Panc1 (cell line): Measurements from ENCODE around the gene DKK1. TPM values are rescaled to one million over a fixed set of nuclear protein-coding genes. Genes with fewer than 3 reads are reported as not detected.

Source experiments
- ATAC-seq: fragments of 200-7000 bp; cut with Tn5 transposase; 2 replicates; pipeline ENCODE4 v1.9.1; 2020; ENCODE audit warnings: mild to moderate bottlenecking, moderate library complexity
- BruUV-seq: library from RNA; stranded (reverse); fragments of 400-500 nt; replicated peaks from 2 replicates; lab custom pipeline; 2021; lab: Mats Ljungman, UMichigan
- CTCF ChIA-PET: fragments of 300-600 bp; sonication (Branson Sonifier 250); formaldehyde crosslinking; loops from one replicate; lab custom pipeline; 2022; ENCODE audit warnings: antibody characterized with exemption; lab: Charles Lee
- POLR2A ChIA-PET: fragments of 300-600 bp; sonication (Branson Sonifier 250); formaldehyde crosslinking; loops from one replicate; lab custom pipeline; 2022; ENCODE audit warnings: antibody characterized with exemption; lab: Charles Lee
- DNase-seq: peaks from one replicate; pipeline ENCODE4 v3.0.0-alpha.2; 2010; ENCODE audit warnings: low read depth, low spot score
- H3K27ac ChIP-seq: 2 replicates; pipeline ENCODE4 v1.5.1; 2011; ENCODE audit warnings: mild to moderate bottlenecking, low read length, inconsistent platforms
- H3K27me3 ChIP-seq: fragments of 200-500 bp; sonication (Bioruptor generic); 2 replicates; pipeline ENCODE4 v1.6.0; 2014; ENCODE audit warnings: low read length, inconsistent platforms; ENCODE audit not compliant: control insufficient read depth, insufficient read depth
- H3K36me3 ChIP-seq: fragments of 200-500 bp; sonication (Bioruptor generic); 2 replicates; pipeline ENCODE4 v1.5.1; 2014; ENCODE audit warnings: inconsistent platforms, mild to moderate bottlenecking, low read length, moderate library complexity; ENCODE audit not compliant: control insufficient read depth, insufficient read depth
- H3K4me1 ChIP-seq: 2 replicates; pipeline ENCODE4 v1.5.1; 2011; ENCODE audit warnings: inconsistent platforms, mild to moderate bottlenecking, low read length, moderate library complexity; ENCODE audit not compliant: control insufficient read depth, insufficient read depth
- H3K4me3 ChIP-seq, 2 experiments: 2 replicates each; pipeline ENCODE4 v1.5.1; 2011 to 2012; ENCODE audit warnings: low read depth in 2 of 2, low read length in 2 of 2, mild to moderate bottlenecking in 2 of 2, inconsistent platforms in 1 of 2, moderate library complexity in 1 of 2
- H3K9me3 ChIP-seq: fragments of 200-500 bp; sonication (Bioruptor generic); 2 replicates; pipeline ENCODE4 v1.5.1; 2014; ENCODE audit warnings: low read depth, mild to moderate bottlenecking, inconsistent platforms, low read length, moderate library complexity; ENCODE audit not compliant: control insufficient read depth, insufficient read depth
- CTCF ChIP-seq: fragments of 450-650 bp; IDR thresholded peaks from 2 replicates; pipeline ENCODE4 v1.5.1; 2017; ENCODE audit warnings: mild to moderate bottlenecking
- POLR2AphosphoS5 ChIP-seq: IDR thresholded peaks from 2 replicates; pipeline ENCODE4 v1.6.1; 2012; ENCODE audit warnings: mild to moderate bottlenecking, low read depth, low read length, moderate library complexity
- SIN3A ChIP-seq: IDR thresholded peaks from 2 replicates; pipeline ENCODE4 v1.6.1; 2012; ENCODE audit warnings: low read depth, mild to moderate bottlenecking, low read length, moderate library complexity, borderline replicate concordance; ENCODE audit not compliant: insufficient read depth
- TCF7L2 ChIP-seq: IDR thresholded peaks from 2 replicates; pipeline ENCODE4 v1.6.1; 2011; ENCODE audit warnings: mild to moderate bottlenecking, low read depth, low read length, inconsistent platforms
- in situ Hi-C: cut with HindIII; loops from 2 replicates; pipeline ENCODE4 v1.10.0; 2016; ENCODE audit warnings: low sequenced_read_pairs, low pct_unique_long_range_greater_than_20kb
- intact Hi-C: fragments of 100-400 bp; cut with micrococcal nuclease; formaldehyde crosslinking; loops from one replicate; pipeline ENCODE4 v1.10.0; 2022; ENCODE audit not compliant: unreplicated experiment
- total RNA-seq: library from RNA; stranded (reverse); gene quantifications from one replicate; pipeline ENCODE4 v1.2.1, GENCODE V29; 2021; ENCODE audit not compliant: unreplicated experiment
- TF ChIP-seq, protein P1 (sequence below), 2 experiments: IDR thresholded peaks; 2 replicates each; pipeline ENCODE4 v1.6.1; 2011 to 2012; ENCODE audit warnings: low read depth in 2 of 2, control low read depth in 1 of 2, low read length in 1 of 2, mild to moderate bottlenecking in 1 of 2, moderate library complexity in 1 of 2; ENCODE audit not compliant: insufficient read depth in 1 of 2

The DKK1 gene
- total RNA-seq, 1 experiment from 2014 or later: 563 TPM

- DNase-seq: no peak
- intact Hi-C loops: no loop called here
- POLR2A ChIA-PET: no interaction called here
- H3K4me1 ChIP-seq: peaks cover 12% of the 10 kb centered on the region; the same call in 1 of the 2 replicates
- H3K27ac ChIP-seq: peak overlapping the region; percentile 68; the same call in 1 of the 2 replicates
- CTCF ChIA-PET: no interaction called here
- BruUV-seq: no TSS peak
- ATAC-seq: no peak
- H3K9me3 ChIP-seq: peaks cover 7% of the 10 kb centered on the region; the same call in 1 of the 2 replicates
- in situ Hi-C loops: no loop called here
- H3K36me3 ChIP-seq: no peaks in the 10 kb centered on the region
- TF ChIP-seq SIN3A (no peak), TCF7L2 (no peak), CTCF (no peak), POLR2AphosphoS5 (no peak)
- TF ChIP-seq, protein P1, sequence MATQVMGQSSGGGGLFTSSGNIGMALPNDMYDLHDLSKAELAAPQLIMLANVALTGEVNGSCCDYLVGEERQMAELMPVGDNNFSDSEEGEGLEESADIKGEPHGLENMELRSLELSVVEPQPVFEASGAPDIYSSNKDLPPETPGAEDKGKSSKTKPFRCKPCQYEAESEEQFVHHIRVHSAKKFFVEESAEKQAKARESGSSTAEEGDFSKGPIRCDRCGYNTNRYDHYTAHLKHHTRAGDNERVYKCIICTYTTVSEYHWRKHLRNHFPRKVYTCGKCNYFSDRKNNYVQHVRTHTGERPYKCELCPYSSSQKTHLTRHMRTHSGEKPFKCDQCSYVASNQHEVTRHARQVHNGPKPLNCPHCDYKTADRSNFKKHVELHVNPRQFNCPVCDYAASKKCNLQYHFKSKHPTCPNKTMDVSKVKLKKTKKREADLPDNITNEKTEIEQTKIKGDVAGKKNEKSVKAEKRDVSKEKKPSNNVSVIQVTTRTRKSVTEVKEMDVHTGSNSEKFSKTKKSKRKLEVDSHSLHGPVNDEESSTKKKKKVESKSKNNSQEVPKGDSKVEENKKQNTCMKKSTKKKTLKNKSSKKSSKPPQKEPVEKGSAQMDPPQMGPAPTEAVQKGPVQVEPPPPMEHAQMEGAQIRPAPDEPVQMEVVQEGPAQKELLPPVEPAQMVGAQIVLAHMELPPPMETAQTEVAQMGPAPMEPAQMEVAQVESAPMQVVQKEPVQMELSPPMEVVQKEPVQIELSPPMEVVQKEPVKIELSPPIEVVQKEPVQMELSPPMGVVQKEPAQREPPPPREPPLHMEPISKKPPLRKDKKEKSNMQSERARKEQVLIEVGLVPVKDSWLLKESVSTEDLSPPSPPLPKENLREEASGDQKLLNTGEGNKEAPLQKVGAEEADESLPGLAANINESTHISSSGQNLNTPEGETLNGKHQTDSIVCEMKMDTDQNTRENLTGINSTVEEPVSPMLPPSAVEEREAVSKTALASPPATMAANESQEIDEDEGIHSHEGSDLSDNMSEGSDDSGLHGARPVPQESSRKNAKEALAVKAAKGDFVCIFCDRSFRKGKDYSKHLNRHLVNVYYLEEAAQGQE (IDR thresholded peaks at IDR 0.05; ENCODE audit: insufficient read depth in 1 of 2, low read depth in 2 of 2, low read length in 1 of 2): no peak
- H3K4me3 ChIP-seq: no peak overlapping the region
- H3K27me3 ChIP-seq: no peaks in the 10 kb centered on the region
These were observed 43.9 kb downstream of the DKK1 start for GRCh38 chr10:52357971-52358370.

GRCh38 chr10:52359441-52359840, 45.4 kb downstream of the DKK1 start:
- peak overlapping the region; percentile 68; the same call in 1 of the 2 replicates for H3K27ac ChIP-seq
- intact Hi-C loops: no loop called here

More at GRCh38 chr10:52359441-52359840, 45.4 kb downstream of the DKK1 start:
- no peaks in the 10 kb centered on the region for H3K27me3 ChIP-seq
- ATAC-seq (no peak), DNase-seq (no peak)
- no peaks in the 10 kb centered on the region for H3K9me3 ChIP-seq
- H3K36me3 ChIP-seq: no peaks in the 10 kb centered on the region
- TF ChIP-seq TCF7L2: no peak
- no peak for TF ChIP-seq SIN3A
- TF ChIP-seq, protein P1 (IDR thresholded peaks at IDR 0.05; ENCODE audit: insufficient read depth in 1 of 2, low read depth in 2 of 2, low read length in 1 of 2): no peak
- no peak for TF ChIP-seq POLR2AphosphoS5
- TF ChIP-seq CTCF: no peak
- H3K4me1 ChIP-seq: peaks cover 12% of the 10 kb centered on the region; the same call in 1 of the 2 replicates
- in situ Hi-C loops: no loop called here
- BruUV-seq: no TSS peak
- ChIA-PET POLR2A (no interaction called here), CTCF (no interaction called here)
- no peak overlapping the region for H3K4me3 ChIP-seq
